ENCODE measurements around the gene TMEM126A. TPM values are rescaled to one million over a fixed set of nuclear protein-coding genes. Genes with fewer than 3 reads are reported as not detected.
A peak's percentile ranks its signal among the peaks of the same experiment; 100 is the strongest.

Gene TMEM126A
- total and polyA plus RNA-seq, 2 of the 13 experiments (the other 11 are each of a cell fraction or from before 2014, with no cell fraction given), result 59.5 to 66.9 TPM

GRCh38 chr11:85704967-85705366 lies 57.2 kb downstream of the TMEM126A start:
- no peak for DNase-seq (ENCODE audit: low spot score)
- 75% methylated on average over 3 of the region's 3 CpGs for WGBS (ENCODE audit: low lambda C conversion rate)
- H3K27ac ChIP-seq (ENCODE audit: extremely low read length, insufficient read depth, low read length), result no peak overlapping the region
- ATAC-seq, result no peak
- no peak overlapping the region for H3K9ac ChIP-seq (ENCODE audit: insufficient read depth, low read depth, low read length)
- POLR2A ChIA-PET, result no interaction called here
- in situ Hi-C loops (cut with HindIII; ENCODE audit: extremely low pct_ligation_motif_present, low pct_unique_long_range_greater_than_20kb) (no loop called here), intact Hi-C loops (cut with micrococcal nuclease; ENCODE audit: unreplicated experiment) (no loop called here)
- no peaks in the 10 kb centered on the region for H3K79me2 ChIP-seq (ENCODE audit: insufficient read depth, low read length)
- FAIRE-seq, result no peak
- H3K4me2 ChIP-seq (ENCODE audit: low read depth, low read length), result no peak overlapping the region
- H3K4me1 ChIP-seq (ENCODE audit: insufficient read depth, low read length), result no peaks in the 10 kb centered on the region
- no peak overlapping the region for H2AFZ ChIP-seq (ENCODE audit: low read length)
- no peaks in the 10 kb centered on the region for H3K36me3 ChIP-seq (replicated peaks in 1 of 2; ENCODE audit: control insufficient read depth in 1 of 2, insufficient read depth in 2 of 2, low read length in 2 of 2)
- H4K20me1 ChIP-seq (ENCODE audit: insufficient read depth, low read length), result no peaks in the 10 kb centered on the region; the same call in 1 of the 2 replicates
- no TSS peak for BruUV-seq (replicated peaks)
- no peak overlapping the region for H3K4me3 ChIP-seq (replicated peaks in 1 of 3; ENCODE audit: insufficient read depth in 1 of 3, low read depth in 2 of 3, low read length in 3 of 3)
- H3K27me3 ChIP-seq (ENCODE audit: control insufficient read depth in 1 of 2, insufficient read depth in 2 of 2, low read length in 2 of 2), result no peaks in the 10 kb centered on the region
- CTCF ChIA-PET (ENCODE audit: low intra/inter-chr PET ratio, low total read pairs), result no interaction called here
- no peak for TF ChIP-seq ZNF660 (CRISPR knock-in tag; IDR thresholded peaks at IDR 0.05; ENCODE audit: borderline replicate concordance, low read depth)
- peak; percentile 69 for TF ChIP-seq MAFF (IDR thresholded peaks at IDR 0.05; ENCODE audit: low read depth, low read length)
- TF ChIP-seq MAFK (conservative IDR thresholded peaks at IDR 0.05 in 1 of 2, IDR thresholded peaks at IDR 0.05 in 1 of 2; ENCODE audit: low read length in 2 of 2), result peak; percentile 62 to 78; a peak in 3 of 4 replicates
- H3K9me3 ChIP-seq (ENCODE audit: low read length), result no peaks in the 10 kb centered on the region

- ChIA-PET POLR2A (no interaction called here), CTCF (ENCODE audit: low intra/inter-chr PET ratio, low total read pairs) (no interaction called here)
- no peak for FAIRE-seq
Observed at GRCh38 chr11:85705800-85706199, 58.0 kb downstream of the TMEM126A start.

More at GRCh38 chr11:85705800-85706199, 58.0 kb downstream of the TMEM126A start:
- Histone ChIP-seq H3K9ac (ENCODE audit: insufficient read depth, low read depth, low read length) (no peak overlapping the region), H3K4me3 (replicated peaks in 1 of 3; ENCODE audit: insufficient read depth in 1 of 3, low read depth in 2 of 3, low read length in 3 of 3) (no peak overlapping the region), H2AFZ (ENCODE audit: low read length) (no peak overlapping the region), H3K4me2 (ENCODE audit: low read depth, low read length) (no peak overlapping the region), H3K27ac (ENCODE audit: extremely low read length, insufficient read depth, low read length) (no peak overlapping the region), H3K4me1 (ENCODE audit: insufficient read depth, low read length) (no peaks in the 10 kb centered on the region), H3K9me3 (ENCODE audit: low read length) (no peaks in the 10 kb centered on the region), H3K27me3 (ENCODE audit: control insufficient read depth in 1 of 2, insufficient read depth in 2 of 2, low read length in 2 of 2) (no peaks in the 10 kb centered on the region), H3K36me3 (replicated peaks in 1 of 2; ENCODE audit: control insufficient read depth in 1 of 2, insufficient read depth in 2 of 2, low read length in 2 of 2) (no peaks in the 10 kb centered on the region), H3K79me2 (ENCODE audit: insufficient read depth, low read length) (no peaks in the 10 kb centered on the region), H4K20me1 (ENCODE audit: insufficient read depth, low read length) (no peaks in the 10 kb centered on the region; the same call in 1 of the 2 replicates)
- intact Hi-C loops (cut with micrococcal nuclease; ENCODE audit: unreplicated experiment) (no loop called here), in situ Hi-C loops (cut with HindIII; ENCODE audit: extremely low pct_ligation_motif_present, low pct_unique_long_range_greater_than_20kb) (no loop called here)
- no peak for TF ChIP-seq ATRX (CRISPR knock-in tag; IDR thresholded peaks at IDR 0.05; ENCODE audit: borderline replicate concordance)
- TF ChIP-seq ZBTB3 (CRISPR knock-in tag; IDR thresholded peaks at IDR 0.05; ENCODE audit: borderline replicate concordance, low read depth), result no peak
- no peak for TF ChIP-seq ZBTB33 (CRISPR knock-in tag; IDR thresholded peaks at IDR 0.05)
- no peak for TF ChIP-seq NONO (IDR thresholded peaks at IDR 0.05)
- TF ChIP-seq NONO (CRISPR knock-in tag; conservative IDR thresholded peaks at IDR 0.05), result no peak
- no peak for TF ChIP-seq TFAP4 (IDR thresholded peaks at IDR 0.05; ENCODE audit: borderline replicate concordance, low read depth)
- TF ChIP-seq POLR2A (IDR thresholded peaks at IDR 0.05; ENCODE audit: insufficient read depth in 1 of 2, low read depth in 2 of 2, low read length in 2 of 2), result no peak
- no peak for TF ChIP-seq NR2F2 (IDR thresholded peaks at IDR 0.05; ENCODE audit: borderline replicate concordance, low read depth)
- no peak for TF ChIP-seq XBP1 (CRISPR knock-in tag; IDR thresholded peaks at IDR 0.05)
- no peak for TF ChIP-seq ZNF367 (CRISPR knock-in tag; IDR thresholded peaks at IDR 0.05; ENCODE audit: borderline replicate concordance)
- TF ChIP-seq ZNF75D (CRISPR knock-in tag; IDR thresholded peaks at IDR 0.05; ENCODE audit: borderline replicate concordance), result no peak
- no peak for TF ChIP-seq NCOA5 (CRISPR knock-in tag; IDR thresholded peaks at IDR 0.05)
- TF ChIP-seq DPF2 (CRISPR knock-in tag; IDR thresholded peaks at IDR 0.05; ENCODE audit: borderline replicate concordance, low read depth), result no peak
- no peak for TF ChIP-seq ZNF235 (CRISPR knock-in tag; IDR thresholded peaks at IDR 0.05; ENCODE audit: borderline replicate concordance)
- ATAC-seq (no peak), DNase-seq (ENCODE audit: low spot score) (no peak)
- no TSS peak for BruUV-seq (replicated peaks)

Measured in HepG2 (cell line).